GM12878 (cell line): ENCODE data around the gene C4orf17. TPM values are rescaled to one million over a fixed set of nuclear protein-coding genes. Genes with fewer than 3 reads are reported as not detected.

Source experiments
- ATAC-seq: fragments of 200-7000 bp; cut with Tn5 transposase; 3 replicates; pipeline ENCODE4 v1.9.1; 2020; ENCODE audit warnings: mild to moderate bottlenecking, moderate library complexity
- BruUV-seq: library from RNA; stranded (reverse); fragments of 400-500 nt; replicated peaks from 2 replicates; lab custom pipeline; 2021; lab: Mats Ljungman, UMichigan
- CTCF ChIA-PET: fragments of 300-600 bp; sonication (Branson Sonifier 250); formaldehyde crosslinking; extraction: SDS; loops from one replicate; lab custom pipeline; 2021; ENCODE audit warnings: inconsistent platforms; lab: Yijun Ruan, JAX
- POLR2A ChIA-PET: fragments of 350-600 bp; formaldehyde crosslinking; extraction: SDS; loops from one replicate; lab custom pipeline; 2021; ENCODE audit warnings: inconsistent platforms; lab: Charles Lee
- RAD21 ChIA-PET: fragments of 300-600 bp; sonication (Branson Sonifier 250); formaldehyde crosslinking; loops from one replicate; lab custom pipeline; 2023; ENCODE audit warnings: antibody characterized with exemption; ENCODE audit not compliant: unreplicated experiment; lab: Charles Lee
- SMC1A ChIA-PET: fragments of 300-600 bp; sonication (Branson Sonifier 250); formaldehyde crosslinking; loops from one replicate; lab custom pipeline; 2023; ENCODE audit not compliant: unreplicated experiment, uncharacterized antibody; lab: Charles Lee
- DNase-seq: peaks from one replicate; pipeline ENCODE4 v3.0.0-alpha.2; 2011; ENCODE audit warnings: low read depth, low spot score
- FAIRE-seq: peaks from 3 replicates; lab custom pipeline; 2011; peaks lifted over from hg19 to GRCh38; lab: Jason Lieb, UNC
- H2AFZ ChIP-seq: 2 replicates; pipeline ENCODE4 v1.6.0; 2011; ENCODE audit warnings: low read depth, low read length, control low read depth; ENCODE audit not compliant: control insufficient read depth
- H3K27ac ChIP-seq: 2 replicates; pipeline ENCODE4 v1.5.1; 2011; ENCODE audit warnings: control low read depth; ENCODE audit not compliant: control insufficient read depth, insufficient read depth
- H3K27me3 ChIP-seq, 2 experiments: replicated peaks in 1 of 2; 2 replicates each; pipeline versions ENCODE4 v1.6.0 to v1.6.1; 2011; ENCODE audit warnings: low read length in 1 of 2; ENCODE audit not compliant: control insufficient read depth in 2 of 2, insufficient read depth in 2 of 2
- H3K36me3 ChIP-seq, 2 experiments: 2 replicates each; pipeline ENCODE4 v1.5.1; 2011; ENCODE audit warnings: low read length in 1 of 2; ENCODE audit not compliant: control insufficient read depth in 2 of 2, insufficient read depth in 2 of 2
- H3K4me1 ChIP-seq: 2 replicates; pipeline ENCODE4 v1.6.1; 2011; ENCODE audit warnings: mild to moderate bottlenecking, low read length, moderate library complexity, mixed read lengths; ENCODE audit not compliant: control insufficient read depth, insufficient read depth
- H3K4me2 ChIP-seq: 2 replicates; pipeline ENCODE4 v1.6.0; 2011; ENCODE audit warnings: control low read depth; ENCODE audit not compliant: control insufficient read depth, insufficient read depth
- H3K4me3 ChIP-seq: fragments of 200-600 bp; sonication (generic); 2 replicates; pipeline ENCODE4 v1.5.1; 2016
- H3K79me2 ChIP-seq: 2 replicates; pipeline ENCODE4 v1.6.0; 2011; ENCODE audit warnings: low read length; ENCODE audit not compliant: control insufficient read depth, insufficient read depth
- H3K9ac ChIP-seq: 2 replicates; pipeline ENCODE4 v1.8.0; 2011; ENCODE audit warnings: low read length, control low read depth, mixed read lengths; ENCODE audit not compliant: control insufficient read depth, insufficient read depth
- H3K9me3 ChIP-seq: replicated peaks from 3 replicates; pipeline ENCODE4 v1.5.1; 2011; ENCODE audit warnings: mild to moderate bottlenecking, low read length; ENCODE audit not compliant: control insufficient read depth, insufficient read depth
- H4K20me1 ChIP-seq: 2 replicates; pipeline ENCODE4 v1.6.0; 2011; ENCODE audit not compliant: control insufficient read depth, insufficient read depth
- ATF7 ChIP-seq: fragments of 450-650 bp; IDR thresholded peaks from 2 replicates; pipeline ENCODE4 v1.6.1; 2016; ENCODE audit warnings: low read depth, mild to moderate bottlenecking
- CBFB ChIP-seq: IDR thresholded peaks from 2 replicates; pipeline ENCODE4 v1.6.1; 2016; ENCODE audit warnings: antibody characterized with exemption, low read depth
- DPF2 ChIP-seq: fragments of 450-650 bp; IDR thresholded peaks from 2 replicates; pipeline ENCODE4 v1.6.1; 2017; ENCODE audit warnings: mild to moderate bottlenecking
- EP300 ChIP-seq, 2 experiments: fragments of 150-350 bp in 1 of 2; IDR thresholded peaks; 2 replicates each; pipeline ENCODE4 v1.6.1; 2011 to 2012; ENCODE audit warnings: low read depth in 2 of 2, low read length in 2 of 2, borderline replicate concordance in 1 of 2, improper control_type of control experiment in 1 of 2, inconsistent platforms in 1 of 2; ENCODE audit not compliant: control insufficient read depth in 1 of 2
- ESRRA ChIP-seq: IDR thresholded peaks from 2 replicates; pipeline ENCODE4 v1.6.1; 2012; ENCODE audit warnings: mild to moderate bottlenecking, low read length, improper control_type of control experiment
- NBN ChIP-seq: fragments of 450-650 bp; IDR thresholded peaks from 2 replicates; pipeline ENCODE4 v1.6.1; 2016
- NFXL1 ChIP-seq: fragments of 450-650 bp; IDR thresholded peaks from 2 replicates; pipeline ENCODE4 v1.6.1; 2017; ENCODE audit warnings: antibody characterized with exemption, mild to moderate bottlenecking, borderline replicate concordance
- NFYA ChIP-seq: IDR thresholded peaks from 2 replicates; pipeline ENCODE4 v1.6.1; 2011; ENCODE audit warnings: low read depth, mild to moderate bottlenecking, low read length, improper control_type of control experiment, borderline replicate concordance
- POU2F2 ChIP-seq: IDR thresholded peaks from 3 replicates; pipeline ENCODE4 v1.6.1; 2011; ENCODE audit warnings: low read depth, mild to moderate bottlenecking, low read length, borderline replicate concordance
- RB1 ChIP-seq: fragments of 450-650 bp; formaldehyde crosslinking; IDR thresholded peaks from 2 replicates; pipeline ENCODE4 v1.6.1; 2017; ENCODE audit warnings: mild to moderate bottlenecking, borderline replicate concordance
- SIN3A ChIP-seq: IDR thresholded peaks from 2 replicates; pipeline ENCODE4 v1.6.1; 2012; ENCODE audit warnings: low read depth, low read length, improper control_type of control experiment
- USF1 ChIP-seq: IDR thresholded peaks from 2 replicates; pipeline ENCODE4 v1.6.1; 2011; ENCODE audit warnings: borderline replicate concordance, low read depth, mild to moderate bottlenecking, moderate library complexity, mixed read lengths, low read length; ENCODE audit not compliant: insufficient read depth; ENCODE audit errors: extremely low read length
- ZBTB4 ChIP-seq: fragments of 450-650 bp; formaldehyde crosslinking; IDR thresholded peaks from 2 replicates; pipeline ENCODE4 v1.4.0; 2022; ENCODE audit warnings: mild to moderate bottlenecking, moderate library complexity
- ZNF274 ChIP-seq: IDR thresholded peaks from one replicate; pipeline ENCODE4 v1.8.0; 2011; ENCODE audit not compliant: insufficient read length, insufficient read depth
- WGBS: methylation state at CpG from one replicate; pipeline ENCODE4 v1.1.6; 2016; ENCODE audit warnings: low lambda C conversion rate; ENCODE audit not compliant: insufficient replicate concordance, insufficient coverage; ENCODE audit errors: missing lambda C conversion rate; 5-methylcytosine and 5-hydroxymethylcytosine counted together
- in situ Hi-C: fragments of 300-500 bp; cut with MboI; formaldehyde crosslinking; loops from 9 replicates; pipeline ENCODE4 v1.14.3; 2018; ENCODE audit warnings: mixed read lengths
- intact Hi-C: fragments of 100-400 bp; cut with micrococcal nuclease; formaldehyde crosslinking; loops from one replicate; pipeline ENCODE4 v1.14.2; 2022; ENCODE audit not compliant: unreplicated experiment
- polyA plus RNA-seq, 11 experiments: library from polyadenylated mRNA; depleted of rRNA in 4 of 11; unstranded in 6 of 11; stranded (reverse) in 5 of 11; fragments of >200 nt; fragmentation: Nextera tagmentation in 4 of 11; fragmentation: Illumina TruSeq in 1 of 11; extraction: Ambion mirVana in 4 of 11; extraction: Trizol in 1 of 11; gene quantifications; 1 replicate in 1 of 11; 2 replicates in 10 of 11; pipeline versions ENCODE4 v1.2.1 to v1.2.3, GENCODE V29; 2011 to 2016; ENCODE audit warnings: inconsistent platforms in 2 of 11, missing spikeins in 2 of 11, low read depth in 1 of 11
- total RNA-seq, 4 experiments: library from RNA; depleted of rRNA in 3 of 4; stranded (reverse); fragments of >200 nt in 3 of 4; fragmentation: Illumina TruSeq in 1 of 4; extraction: Trizol in 1 of 4; gene quantifications; 2 replicates each; pipeline versions ENCODE4 v1.2.1 to v1.2.3, GENCODE V29; 2013 to 2021
- TF ChIP-seq, protein P1 (sequence below): fragments of 450-650 bp; IDR thresholded peaks from 2 replicates; pipeline ENCODE4 v1.6.1; 2014; ENCODE audit warnings: mild to moderate bottlenecking
- TF ChIP-seq, protein P2 (sequence below): fragments of 450-650 bp; IDR thresholded peaks from 2 replicates; pipeline ENCODE4 v1.6.1; 2018; ENCODE audit warnings: mild to moderate bottlenecking, low read depth, moderate library complexity; ENCODE audit not compliant: partially characterized antibody

The C4orf17 gene
- total and polyA plus RNA-seq, 10 of the 15 experiments (the other 5 are each of a cell fraction or from before 2014, with no cell fraction given): not detected

GRCh38 chr4:99578714-99579113 lies 67.9 kb downstream of the C4orf17 start:
- Histone ChIP-seq H3K36me3 (no peaks in the 10 kb centered on the region), H3K9me3 (no peaks in the 10 kb centered on the region), H3K27me3 (no peaks in the 10 kb centered on the region), H3K79me2 (no peaks in the 10 kb centered on the region), H3K9ac (no peak overlapping the region), H2AFZ (no peak overlapping the region), H3K27ac (no peak overlapping the region), H3K4me3 (no peak overlapping the region), H4K20me1 (no peaks in the 10 kb centered on the region), H3K4me1 (peaks cover 7% of the 10 kb centered on the region), H3K4me2 (no peak overlapping the region)
- FAIRE-seq: no peak
- in situ Hi-C loops (no loop called here), intact Hi-C loops (no loop called here)
- RAD21 ChIA-PET: interaction anchor here (1.2 kb wide), 1 partner anchor 15 kb away, joined by 4 read pairs; the partner anchor contains the start of gene TRMT10A
- CTCF ChIA-PET: interaction anchor here (0.8 kb wide), 1 partner anchor 47 kb away, joined by 3 read pairs; no protein-coding TSS in a partner anchor
- WGBS: 51% methylated on average over 2 of the region's 2 CpGs
- TF ChIP-seq ZNF274 (no peak), CBFB (no peak), NFXL1 (no peak), DPF2 (no peak), USF1 (no peak), POU2F2 (no peak), SIN3A (no peak), RB1 (no peak), ATF7 (no peak), NFYA (no peak), NBN (no peak), EP300 (IDR thresholded peaks at IDR 0.05; ENCODE audit: borderline replicate concordance in 1 of 2, control insufficient read depth in 1 of 2, low read depth in 2 of 2, low read length in 2 of 2) (no peak), ESRRA (no peak), ZBTB4 (CRISPR knock-in tag) (no peak)
- TF ChIP-seq, protein P1, sequence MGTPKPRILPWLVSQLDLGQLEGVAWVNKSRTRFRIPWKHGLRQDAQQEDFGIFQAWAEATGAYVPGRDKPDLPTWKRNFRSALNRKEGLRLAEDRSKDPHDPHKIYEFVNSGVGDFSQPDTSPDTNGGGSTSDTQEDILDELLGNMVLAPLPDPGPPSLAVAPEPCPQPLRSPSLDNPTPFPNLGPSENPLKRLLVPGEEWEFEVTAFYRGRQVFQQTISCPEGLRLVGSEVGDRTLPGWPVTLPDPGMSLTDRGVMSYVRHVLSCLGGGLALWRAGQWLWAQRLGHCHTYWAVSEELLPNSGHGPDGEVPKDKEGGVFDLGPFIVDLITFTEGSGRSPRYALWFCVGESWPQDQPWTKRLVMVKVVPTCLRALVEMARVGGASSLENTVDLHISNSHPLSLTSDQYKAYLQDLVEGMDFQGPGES: no peak
- TF ChIP-seq, protein P2, sequence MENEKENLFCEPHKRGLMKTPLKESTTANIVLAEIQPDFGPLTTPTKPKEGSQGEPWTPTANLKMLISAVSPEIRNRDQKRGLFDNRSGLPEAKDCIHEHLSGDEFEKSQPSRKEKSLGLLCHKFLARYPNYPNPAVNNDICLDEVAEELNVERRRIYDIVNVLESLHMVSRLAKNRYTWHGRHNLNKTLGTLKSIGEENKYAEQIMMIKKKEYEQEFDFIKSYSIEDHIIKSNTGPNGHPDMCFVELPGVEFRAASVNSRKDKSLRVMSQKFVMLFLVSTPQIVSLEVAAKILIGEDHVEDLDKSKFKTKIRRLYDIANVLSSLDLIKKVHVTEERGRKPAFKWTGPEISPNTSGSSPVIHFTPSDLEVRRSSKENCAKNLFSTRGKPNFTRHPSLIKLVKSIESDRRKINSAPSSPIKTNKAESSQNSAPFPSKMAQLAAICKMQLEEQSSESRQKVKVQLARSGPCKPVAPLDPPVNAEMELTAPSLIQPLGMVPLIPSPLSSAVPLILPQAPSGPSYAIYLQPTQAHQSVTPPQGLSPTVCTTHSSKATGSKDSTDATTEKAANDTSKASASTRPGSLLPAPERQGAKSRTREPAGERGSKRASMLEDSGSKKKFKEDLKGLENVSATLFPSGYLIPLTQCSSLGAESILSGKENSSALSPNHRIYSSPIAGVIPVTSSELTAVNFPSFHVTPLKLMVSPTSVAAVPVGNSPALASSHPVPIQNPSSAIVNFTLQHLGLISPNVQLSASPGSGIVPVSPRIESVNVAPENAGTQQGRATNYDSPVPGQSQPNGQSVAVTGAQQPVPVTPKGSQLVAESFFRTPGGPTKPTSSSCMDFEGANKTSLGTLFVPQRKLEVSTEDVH: no peak
- POLR2A ChIA-PET: no interaction called here
- SMC1A ChIA-PET: interaction anchor here (0.8 to 1.3 kb wide), 2 partner anchors 225 to 230 kb away, joined by 3 to 4 read pairs; no protein-coding TSS in a partner anchor
- no TSS peak for BruUV-seq
- ATAC-seq: no peak
- DNase-seq: no peak
